H9 (cell line): ENCODE results near the gene VASH1. TPM values are rescaled to one million over a fixed set of nuclear protein-coding genes. Genes with fewer than 3 reads are reported as not detected.

Experiments used
- DNase-seq: peaks from one replicate; pipeline ENCODE4 v3.0.0-alpha.2; 2017
- H2AFZ ChIP-seq: one replicate; pipeline ENCODE4 v1.6.1; 2013; ENCODE audit warnings: mild to moderate bottlenecking, low read length, control low read depth, moderate library complexity
- H2AK5ac ChIP-seq: 2 replicates; pipeline ENCODE4 v1.6.1; 2013; ENCODE audit warnings: low read length, control low read depth, mixed read lengths; ENCODE audit not compliant: insufficient read length
- H2BK120ac ChIP-seq: one replicate; pipeline ENCODE4 v1.6.1; 2013; ENCODE audit warnings: low read depth, mild to moderate bottlenecking, low read length, control low read depth, inconsistent platforms; ENCODE audit not compliant: poor library complexity, severe bottlenecking
- H2BK12ac ChIP-seq: 2 replicates; pipeline ENCODE4 v1.6.1; 2013; ENCODE audit warnings: low read length, control low read depth, mixed read lengths, low read depth; ENCODE audit not compliant: insufficient read length
- H2BK15ac ChIP-seq: 2 replicates; pipeline ENCODE4 v1.6.1; 2013; ENCODE audit warnings: low read depth, low read length, control low read depth
- H2BK20ac ChIP-seq: one replicate; pipeline ENCODE4 v1.6.1; 2013; ENCODE audit warnings: low read depth, mild to moderate bottlenecking, low read length, control low read depth, inconsistent platforms; ENCODE audit not compliant: poor library complexity, severe bottlenecking
- H2BK5ac ChIP-seq: 2 replicates; pipeline ENCODE4 v1.6.1; 2013; ENCODE audit warnings: low read length, control low read depth, mixed read lengths; ENCODE audit not compliant: insufficient read length
- H3K14ac ChIP-seq: 2 replicates; pipeline ENCODE4 v1.6.1; 2013; ENCODE audit warnings: low read length, control low read depth; ENCODE audit not compliant: insufficient read depth
- H3K18ac ChIP-seq: 2 replicates; pipeline ENCODE4 v1.6.1; 2013; ENCODE audit warnings: low read depth, mild to moderate bottlenecking, mixed read lengths, low read length, control low read depth; ENCODE audit not compliant: insufficient read length
- H3K23ac ChIP-seq: 2 replicates; pipeline ENCODE4 v1.6.1; 2013; ENCODE audit warnings: low read length, control low read depth, mixed read lengths, low read depth; ENCODE audit not compliant: insufficient read length
- H3K23me2 ChIP-seq: 2 replicates; pipeline ENCODE4 v1.6.1; 2013; ENCODE audit warnings: low read depth, mild to moderate bottlenecking, mixed read lengths, low read length, control low read depth; ENCODE audit not compliant: insufficient read length, poor library complexity, severe bottlenecking
- H3K27ac ChIP-seq: 2 replicates; pipeline ENCODE4 v1.5.1; 2013; ENCODE audit warnings: low read length, control low read depth, mixed read lengths, low read depth; ENCODE audit not compliant: insufficient read length
- H3K27me3 ChIP-seq: 2 replicates; pipeline ENCODE4 v1.6.1; 2013; ENCODE audit warnings: low read length, control low read depth, inconsistent platforms; ENCODE audit not compliant: insufficient read depth
- H3K4ac ChIP-seq: 2 replicates; pipeline ENCODE4 v1.6.1; 2013; ENCODE audit warnings: low read depth, mild to moderate bottlenecking, control low read depth, inconsistent platforms, low read length, moderate library complexity
- H3K4me1 ChIP-seq: 2 replicates; pipeline ENCODE4 v1.6.1; 2013; ENCODE audit warnings: low read length, control low read depth, inconsistent platforms; ENCODE audit not compliant: insufficient read depth
- H3K4me2 ChIP-seq: 2 replicates; pipeline ENCODE4 v1.6.1; 2013; ENCODE audit warnings: low read length, control low read depth, mixed read lengths; ENCODE audit not compliant: insufficient read length, insufficient read depth
- H3K56ac ChIP-seq: 2 replicates; pipeline ENCODE4 v1.6.1; 2013; ENCODE audit warnings: low read depth, mild to moderate bottlenecking, mixed read lengths, low read length, control low read depth; ENCODE audit not compliant: insufficient read length
- H3K79me1 ChIP-seq: 2 replicates; pipeline ENCODE4 v1.6.1; 2013; ENCODE audit warnings: low read depth, mild to moderate bottlenecking, moderate library complexity, low read length, control low read depth, inconsistent platforms; ENCODE audit not compliant: insufficient read depth, poor library complexity, severe bottlenecking
- H3K79me2 ChIP-seq: 2 replicates; pipeline ENCODE4 v1.6.1; 2013; ENCODE audit warnings: low read length, control low read depth, inconsistent platforms; ENCODE audit not compliant: insufficient read depth
- H3K9ac ChIP-seq: 2 replicates; pipeline ENCODE4 v1.6.1; 2013; ENCODE audit warnings: low read length, control low read depth, mixed read lengths; ENCODE audit not compliant: insufficient read length; ENCODE audit errors: extremely low read depth
- H3K9me3 ChIP-seq: one replicate; pipeline ENCODE4 v1.6.1; 2013; ENCODE audit warnings: low read depth, low read length, inconsistent platforms; ENCODE audit not compliant: control insufficient read depth
- H3T11ph ChIP-seq: one replicate; pipeline ENCODE4 v1.6.1; 2013; ENCODE audit warnings: mild to moderate bottlenecking, low read length, control low read depth, inconsistent platforms
- H4K20me1 ChIP-seq: one replicate; pipeline ENCODE4 v1.6.1; 2013; ENCODE audit not compliant: control insufficient read depth, insufficient read length, insufficient read depth
- H4K5ac ChIP-seq: 2 replicates; pipeline ENCODE4 v1.6.1; 2013; ENCODE audit warnings: low read depth, mild to moderate bottlenecking, mixed read lengths, low read length, control low read depth; ENCODE audit not compliant: insufficient read length
- H4K8ac ChIP-seq: replicated peaks from 2 replicates; pipeline ENCODE4 v1.6.1; 2013; ENCODE audit warnings: low read length, control low read depth, mixed read lengths, low read depth; ENCODE audit not compliant: insufficient read length
- H4K91ac ChIP-seq: 2 replicates; pipeline ENCODE4 v1.6.1; 2013; ENCODE audit warnings: low read depth, mild to moderate bottlenecking, moderate library complexity, mixed read lengths, low read length, control low read depth; ENCODE audit not compliant: insufficient read length
- H3K27ac Mint-ChIP-seq, 3 experiments: 2 replicates in 2 of 3; 3 replicates in 1 of 3; pipeline ENCODE4 v1.8.0; 2020 to 2021; ENCODE audit warnings: mixed read lengths in 3 of 3, mild to moderate bottlenecking in 1 of 3, moderate library complexity in 1 of 3
- H3K27me3 Mint-ChIP-seq: 2 replicates; pipeline ENCODE4 v1.8.0; 2021; ENCODE audit warnings: low read depth, mild to moderate bottlenecking, moderate library complexity, mixed read lengths
- H3K36me3 Mint-ChIP-seq, 3 experiments: 2 replicates in 2 of 3; 3 replicates in 1 of 3; pipeline ENCODE4 v1.8.0; 2020 to 2021; ENCODE audit warnings: low read depth in 3 of 3, mixed read lengths in 3 of 3; ENCODE audit not compliant: insufficient read depth in 1 of 3
- H3K4me1 Mint-ChIP-seq, 2 experiments: 2 replicates each; pipeline ENCODE4 v1.8.0; 2020; ENCODE audit warnings: mixed read lengths in 2 of 2
- H3K4me3 Mint-ChIP-seq, 2 experiments: 2 replicates in 1 of 2; 3 replicates in 1 of 2; pipeline ENCODE4 v1.8.0; 2020 to 2021; ENCODE audit warnings: mild to moderate bottlenecking in 2 of 2, mixed read lengths in 2 of 2, moderate library complexity in 1 of 2
- H3K9me3 Mint-ChIP-seq, 2 experiments: 2 replicates in 1 of 2; 3 replicates in 1 of 2; pipeline ENCODE4 v1.8.0; 2020; ENCODE audit warnings: mild to moderate bottlenecking in 2 of 2, mixed read lengths in 2 of 2, moderate library complexity in 1 of 2
- WGBS: extraction: QIAGEN DNeasy Blood & Tissue Kit; methylation state at CpG from one replicate; pipeline ENCODE4 v1.1.7; 2013; ENCODE audit warnings: missing lambda C conversion rate, low lambda C conversion rate, mixed read lengths; ENCODE audit not compliant: insufficient read length; ENCODE audit errors: extremely low coverage; 5-methylcytosine and 5-hydroxymethylcytosine counted together
- total RNA-seq: library from RNA; stranded (reverse); gene quantifications from 2 replicates; pipeline ENCODE4 v1.2.1, GENCODE V29; 2021
- TF ChIP-seq, protein P1 (sequence below): fragments of 200-600 bp; sonication (generic); conservative IDR thresholded peaks from 3 replicates; pipeline ENCODE4 v1.8.0; 2021; ENCODE audit warnings: antibody characterized with exemption, mild to moderate bottlenecking

Gene VASH1
- total RNA-seq, 1 experiment from 2014 or later: 5.8 TPM

DNA sequence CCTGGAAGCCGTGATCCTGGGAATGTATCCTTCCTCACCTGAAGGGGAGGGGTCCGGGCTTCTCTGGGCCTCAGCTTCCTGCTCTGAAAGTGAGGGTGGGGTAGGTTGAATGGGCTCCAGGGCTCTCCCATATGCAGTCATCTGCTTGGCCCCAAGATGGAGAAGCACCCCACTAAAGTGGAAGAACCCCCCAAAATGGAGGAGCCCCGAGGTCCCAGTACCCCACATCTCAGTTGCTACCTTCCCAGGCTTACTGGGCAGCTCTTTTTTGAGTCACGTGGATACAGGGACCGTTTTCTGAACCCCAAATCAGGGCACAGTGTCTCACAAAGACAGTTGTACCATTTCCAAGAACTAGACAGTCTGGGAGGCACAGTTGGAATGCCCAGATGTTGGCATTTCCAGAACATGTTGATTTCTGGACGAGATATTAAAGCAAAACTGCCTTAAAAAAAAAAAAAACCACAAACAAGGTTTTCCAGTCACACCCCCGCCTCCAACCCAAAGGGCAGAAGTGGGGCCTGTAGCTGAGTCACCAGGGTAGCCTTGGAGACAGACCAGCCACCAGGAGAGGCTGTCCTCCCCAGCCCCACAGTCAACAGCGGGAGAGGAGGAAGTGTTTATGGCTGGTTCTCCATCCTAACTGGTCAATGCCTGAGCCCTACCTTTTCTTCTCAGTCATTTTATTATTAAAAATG lies 12.1 kb downstream of the VASH1 start:
- Histone ChIP-seq H4K20me1 (no peaks in the 10 kb centered on the region), H3K4ac (no peak overlapping the region), H4K8ac (no peak overlapping the region), H2BK12ac (no peak overlapping the region), H2BK15ac (no peak overlapping the region), H3K27ac (no peak overlapping the region), H2AK5ac (no peak overlapping the region), H2AFZ (no peak overlapping the region), H3K79me2 (no peaks in the 10 kb centered on the region), H3K14ac (no peak overlapping the region), H3K23me2 (no peaks in the 10 kb centered on the region), H3K18ac (no peak overlapping the region), H3K56ac (no peak overlapping the region), H3T11ph (no peak overlapping the region), H3K79me1 (no peaks in the 10 kb centered on the region), H3K4me1 (no peaks in the 10 kb centered on the region; the same call in 1 of the 2 replicates), H3K4me2 (no peak overlapping the region), H4K5ac (no peak overlapping the region), H3K23ac (no peak overlapping the region), H4K91ac (no peak overlapping the region), H2BK120ac (no peak overlapping the region), H3K9ac (no peak overlapping the region), H3K9me3 (no peaks in the 10 kb centered on the region), H2BK20ac (no peak overlapping the region), H2BK5ac (no peak overlapping the region), H3K27me3 (no peaks in the 10 kb centered on the region)
- no peaks in the 10 kb centered on the region for H3K9me3 Mint-ChIP-seq
- H3K27me3 Mint-ChIP-seq: peaks cover 11% of the 10 kb centered on the region
- peaks cover 0 to 1% (median 0%) of the 10 kb centered on the region in 3 experiments; a peak in 1 of 7 replicates for H3K36me3 Mint-ChIP-seq
- no peak overlapping the region for H3K27ac Mint-ChIP-seq
- no peak overlapping the region for H3K4me3 Mint-ChIP-seq
- TF ChIP-seq, protein P1, sequence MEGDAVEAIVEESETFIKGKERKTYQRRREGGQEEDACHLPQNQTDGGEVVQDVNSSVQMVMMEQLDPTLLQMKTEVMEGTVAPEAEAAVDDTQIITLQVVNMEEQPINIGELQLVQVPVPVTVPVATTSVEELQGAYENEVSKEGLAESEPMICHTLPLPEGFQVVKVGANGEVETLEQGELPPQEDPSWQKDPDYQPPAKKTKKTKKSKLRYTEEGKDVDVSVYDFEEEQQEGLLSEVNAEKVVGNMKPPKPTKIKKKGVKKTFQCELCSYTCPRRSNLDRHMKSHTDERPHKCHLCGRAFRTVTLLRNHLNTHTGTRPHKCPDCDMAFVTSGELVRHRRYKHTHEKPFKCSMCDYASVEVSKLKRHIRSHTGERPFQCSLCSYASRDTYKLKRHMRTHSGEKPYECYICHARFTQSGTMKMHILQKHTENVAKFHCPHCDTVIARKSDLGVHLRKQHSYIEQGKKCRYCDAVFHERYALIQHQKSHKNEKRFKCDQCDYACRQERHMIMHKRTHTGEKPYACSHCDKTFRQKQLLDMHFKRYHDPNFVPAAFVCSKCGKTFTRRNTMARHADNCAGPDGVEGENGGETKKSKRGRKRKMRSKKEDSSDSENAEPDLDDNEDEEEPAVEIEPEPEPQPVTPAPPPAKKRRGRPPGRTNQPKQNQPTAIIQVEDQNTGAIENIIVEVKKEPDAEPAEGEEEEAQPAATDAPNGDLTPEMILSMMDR: no peak
- WGBS: no CpG with 5 or more reads among the region's 8 CpGs
- peaks cover 23 to 36% of the 10 kb centered on the region in 2 experiments for H3K4me1 Mint-ChIP-seq
- DNase-seq: peak; percentile 25
